Right renal cortex interstitium (tissue), 3 donors: Measurements from ENCODE around the gene PSMD14. TPM values are rescaled to one million over a fixed set of nuclear protein-coding genes. Genes with fewer than 3 reads are reported as not detected.

Experiments used
- DNase-seq, 3 donors: peaks; one replicate each; pipeline ENCODE4 v3.0.0-alpha.2; 2013; ENCODE audit warnings: low read depth in 3 of 3, low spot score in 2 of 3
- polyA plus RNA-seq, 3 donors: library from polyadenylated mRNA; unstranded; fragments of 120-200 nt; gene quantifications; one replicate each; pipeline ENCODE4 v1.2.1, GENCODE V29; 2013; ENCODE audit not compliant: insufficient read length in 3 of 3

The PSMD14 gene
- polyA plus RNA-seq, 3 donors, result 61.0 to 64.4 (median 62.2) TPM

GRCh38 chr2:161434118-161434517 lies 125.9 kb downstream of the PSMD14 start:
- no peak for DNase-seq

GRCh38 chr2:161436411-161436810 lies 128.2 kb downstream of the PSMD14 start:
- DNase-seq, result no peak

GRCh38 chr2:161438598-161438997 lies 130.4 kb downstream of the PSMD14 start:
- DNase-seq, result no peak

GRCh38 chr2:161445097-161445496 lies 136.9 kb downstream of the PSMD14 start:
- DNase-seq, result no peak

- no peak for DNase-seq
Observed at GRCh38 chr2:161448431-161448830, 140.2 kb downstream of the PSMD14 start.

Other genes starting within 250 kb of the PSMD14 start
- 10 to 100 TPM; 60.3 to 68.3 (median 65.9) TPM for gene TANK, start 148.0 kb upstream of the PSMD14 start, polyA plus RNA-seq
- gene TBR1, start 107.9 kb downstream of the PSMD14 start, polyA plus RNA-seq, result under 1 TPM in 1 of 3 donors, not detected in 2; 0.04 TPM